Measurements from ENCODE around the gene ARHGEF9. TPM values are rescaled to one million over a fixed set of nuclear protein-coding genes. Genes with fewer than 3 reads are reported as not detected.
A peak's percentile ranks its signal among the peaks of the same experiment; 100 is the strongest.

Gene ARHGEF9
- total RNA-seq, 1 donor from 2014 or later, result 7.4 TPM

DNA sequence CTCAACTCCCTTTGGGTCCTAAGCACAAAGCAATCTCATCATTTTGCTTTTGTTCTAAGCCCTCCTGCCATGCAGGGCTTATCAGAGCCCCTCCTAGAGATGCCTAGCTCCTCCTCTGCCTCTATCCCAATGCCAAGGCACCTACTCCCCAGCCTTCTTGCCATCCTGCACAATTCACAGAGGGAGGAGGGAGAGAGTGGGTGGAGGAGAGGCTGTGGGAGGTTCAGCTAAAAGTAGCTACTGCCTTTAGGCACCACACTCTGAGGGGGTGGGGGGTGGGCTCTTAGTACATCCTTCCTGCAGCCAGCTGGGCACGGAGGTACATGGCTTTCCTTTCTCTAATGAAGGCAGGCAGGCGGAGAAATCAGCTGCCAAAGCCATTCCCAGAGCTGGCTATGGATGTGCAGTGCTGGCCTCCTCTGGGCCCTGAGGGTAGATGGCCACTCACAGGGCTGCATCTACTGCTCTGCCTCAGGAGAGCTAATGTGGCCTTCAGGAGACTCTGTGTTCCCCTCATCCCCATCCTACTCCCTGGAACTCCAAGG lies 40.1 kb downstream of the ARHGEF9 start:
- TF ChIP-seq, protein P1, sequence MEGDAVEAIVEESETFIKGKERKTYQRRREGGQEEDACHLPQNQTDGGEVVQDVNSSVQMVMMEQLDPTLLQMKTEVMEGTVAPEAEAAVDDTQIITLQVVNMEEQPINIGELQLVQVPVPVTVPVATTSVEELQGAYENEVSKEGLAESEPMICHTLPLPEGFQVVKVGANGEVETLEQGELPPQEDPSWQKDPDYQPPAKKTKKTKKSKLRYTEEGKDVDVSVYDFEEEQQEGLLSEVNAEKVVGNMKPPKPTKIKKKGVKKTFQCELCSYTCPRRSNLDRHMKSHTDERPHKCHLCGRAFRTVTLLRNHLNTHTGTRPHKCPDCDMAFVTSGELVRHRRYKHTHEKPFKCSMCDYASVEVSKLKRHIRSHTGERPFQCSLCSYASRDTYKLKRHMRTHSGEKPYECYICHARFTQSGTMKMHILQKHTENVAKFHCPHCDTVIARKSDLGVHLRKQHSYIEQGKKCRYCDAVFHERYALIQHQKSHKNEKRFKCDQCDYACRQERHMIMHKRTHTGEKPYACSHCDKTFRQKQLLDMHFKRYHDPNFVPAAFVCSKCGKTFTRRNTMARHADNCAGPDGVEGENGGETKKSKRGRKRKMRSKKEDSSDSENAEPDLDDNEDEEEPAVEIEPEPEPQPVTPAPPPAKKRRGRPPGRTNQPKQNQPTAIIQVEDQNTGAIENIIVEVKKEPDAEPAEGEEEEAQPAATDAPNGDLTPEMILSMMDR (IDR thresholded peaks at IDR 0.05; ENCODE audit: insufficient read depth, low read length, severe bottlenecking), result no peak
- peak; percentile 28 for FAIRE-seq
- DNase-seq (ENCODE audit: low read depth), result no peak
- Histone ChIP-seq H3K27me3 (ENCODE audit: control insufficient read depth, insufficient read depth, low read length) (no peaks in the 10 kb centered on the region), H3K36me3 (ENCODE audit: control insufficient read depth, insufficient read depth, low read length) (no peaks in the 10 kb centered on the region), H3K4me3 (ENCODE audit: low read depth, low read length) (no peak overlapping the region)

GRCh38 chrX:63743596-63743995 lies 41.4 kb downstream of the ARHGEF9 start:
- no peaks in the 10 kb centered on the region for H3K36me3 ChIP-seq (ENCODE audit: control insufficient read depth, insufficient read depth, low read length)
- H3K4me3 ChIP-seq (ENCODE audit: low read depth, low read length), result no peak overlapping the region
- no peaks in the 10 kb centered on the region for H3K27me3 ChIP-seq (ENCODE audit: control insufficient read depth, insufficient read depth, low read length)
- FAIRE-seq, result no peak
- no peak for DNase-seq (ENCODE audit: low read depth)
- TF ChIP-seq, protein P1 (IDR thresholded peaks at IDR 0.05; ENCODE audit: insufficient read depth, low read length, severe bottlenecking), result no peak

DNA sequence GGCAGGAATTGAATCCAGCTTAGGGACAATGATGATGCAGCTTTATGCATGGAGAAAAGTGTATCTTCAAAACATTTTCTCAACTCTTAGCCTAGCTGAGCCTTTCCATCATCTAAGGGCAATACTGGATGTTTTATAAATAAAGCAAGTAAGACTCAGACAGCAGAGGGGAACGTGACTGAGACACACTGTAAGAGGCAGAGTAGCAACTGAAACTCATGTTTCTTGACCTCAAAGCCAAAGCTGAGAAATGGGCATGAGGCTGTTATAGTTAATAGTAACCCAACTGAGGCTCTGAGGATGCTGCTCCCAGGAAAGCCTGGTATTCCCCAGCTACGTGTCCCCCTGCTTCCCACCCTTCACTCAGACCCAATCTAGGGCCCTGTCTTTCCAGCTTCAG lies 44.6 kb downstream of the ARHGEF9 start:
- no peak overlapping the region for H3K4me3 ChIP-seq (ENCODE audit: low read depth, low read length)
- FAIRE-seq (no peak), DNase-seq (ENCODE audit: low read depth) (no peak)
- H3K27me3 ChIP-seq (ENCODE audit: control insufficient read depth, insufficient read depth, low read length), result no peaks in the 10 kb centered on the region
- TF ChIP-seq, protein P1 (IDR thresholded peaks at IDR 0.05; ENCODE audit: insufficient read depth, low read length, severe bottlenecking), result no peak
- no peaks in the 10 kb centered on the region for H3K36me3 ChIP-seq (ENCODE audit: control insufficient read depth, insufficient read depth, low read length)

- FAIRE-seq, result no peak
- no peaks in the 10 kb centered on the region for H3K36me3 ChIP-seq (ENCODE audit: control insufficient read depth, insufficient read depth, low read length)
- H3K4me3 ChIP-seq (ENCODE audit: low read depth, low read length), result no peak overlapping the region
- TF ChIP-seq, protein P1 (IDR thresholded peaks at IDR 0.05; ENCODE audit: insufficient read depth, low read length, severe bottlenecking), result no peak
- no peak for DNase-seq (ENCODE audit: low read depth)
- no peaks in the 10 kb centered on the region for H3K27me3 ChIP-seq (ENCODE audit: control insufficient read depth, insufficient read depth, low read length)
Measured at GRCh38 chrX:63739885-63740284, 45.1 kb downstream of the ARHGEF9 start.

DNA sequence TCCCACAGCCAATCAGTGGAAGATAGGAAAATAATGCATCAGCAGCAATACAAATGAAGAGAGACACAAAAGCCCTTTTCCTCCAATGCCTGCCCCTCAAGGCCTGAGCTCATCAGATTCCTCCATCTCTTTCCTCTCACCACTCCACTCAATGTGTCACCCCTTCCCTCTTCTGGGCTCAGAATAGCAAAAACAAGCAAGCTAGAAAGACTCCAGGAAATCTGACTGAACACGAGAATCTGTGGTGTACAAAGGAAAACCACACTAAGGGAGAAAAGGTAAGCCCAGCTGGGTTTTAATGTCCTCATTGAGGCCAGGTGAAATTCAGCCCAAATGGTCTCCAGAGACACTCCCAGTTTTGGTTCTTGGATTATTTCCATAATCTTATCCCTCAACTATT lies 46.3 kb downstream of the ARHGEF9 start:
- FAIRE-seq, result no peak
- no peaks in the 10 kb centered on the region for H3K27me3 ChIP-seq (ENCODE audit: control insufficient read depth, insufficient read depth, low read length)
- no peaks in the 10 kb centered on the region for H3K36me3 ChIP-seq (ENCODE audit: control insufficient read depth, insufficient read depth, low read length)
- TF ChIP-seq, protein P1 (IDR thresholded peaks at IDR 0.05; ENCODE audit: insufficient read depth, low read length, severe bottlenecking), result no peak
- no peak for DNase-seq (ENCODE audit: low read depth)
- H3K4me3 ChIP-seq (ENCODE audit: low read depth, low read length), result no peak overlapping the region
